ENCODE results near the gene TFDP1. TPM values are rescaled to one million over a fixed set of nuclear protein-coding genes. Genes with fewer than 3 reads are reported as not detected.

TFDP1 gene
- total and polyA plus RNA-seq, 3 donors from 2014 or later: 72.4 to 135 (median 73.1) TPM

DNA sequence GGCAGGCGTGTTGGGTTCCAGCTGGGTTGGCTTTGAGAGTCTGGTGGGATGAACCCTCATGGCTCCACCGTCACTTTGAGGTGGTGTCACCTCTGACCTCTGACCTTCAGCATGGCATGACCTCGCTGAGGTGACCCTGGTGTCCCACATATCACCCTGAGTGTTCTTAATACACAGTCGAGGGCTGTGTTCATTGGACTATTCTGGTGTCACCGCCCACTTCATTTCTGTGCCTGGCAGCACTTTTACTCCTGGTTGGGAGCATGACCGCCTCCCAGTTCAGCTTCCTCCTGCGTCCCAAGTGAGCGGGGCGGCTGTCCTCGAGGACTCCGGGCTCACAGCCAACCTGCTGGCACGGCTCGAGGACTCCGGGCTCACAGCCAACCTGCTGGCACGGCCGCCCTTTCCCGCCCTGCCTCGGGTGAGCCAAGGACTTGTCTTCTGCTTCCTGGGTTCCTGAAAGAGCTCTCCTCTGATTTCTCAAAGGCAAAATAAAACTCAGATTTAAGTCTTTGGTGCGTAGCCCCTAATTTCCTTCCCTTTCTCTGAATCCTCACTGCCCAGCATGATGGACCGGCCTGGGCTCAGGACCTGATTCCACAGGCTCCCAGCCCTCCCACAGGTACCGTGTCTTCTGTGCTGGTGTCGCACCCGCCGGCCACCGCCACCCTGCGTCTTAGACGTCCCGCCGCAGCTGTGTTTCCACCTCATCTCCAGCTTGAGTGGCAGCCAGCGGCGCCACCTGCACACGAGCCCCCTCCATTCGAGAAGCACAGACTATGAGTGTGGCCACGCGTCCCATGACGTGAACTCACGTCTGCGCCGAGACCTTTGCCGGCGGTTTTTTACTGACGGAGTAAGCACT, 63.0 kb downstream of the TFDP1 start:
- TF ChIP-seq, protein P1, sequence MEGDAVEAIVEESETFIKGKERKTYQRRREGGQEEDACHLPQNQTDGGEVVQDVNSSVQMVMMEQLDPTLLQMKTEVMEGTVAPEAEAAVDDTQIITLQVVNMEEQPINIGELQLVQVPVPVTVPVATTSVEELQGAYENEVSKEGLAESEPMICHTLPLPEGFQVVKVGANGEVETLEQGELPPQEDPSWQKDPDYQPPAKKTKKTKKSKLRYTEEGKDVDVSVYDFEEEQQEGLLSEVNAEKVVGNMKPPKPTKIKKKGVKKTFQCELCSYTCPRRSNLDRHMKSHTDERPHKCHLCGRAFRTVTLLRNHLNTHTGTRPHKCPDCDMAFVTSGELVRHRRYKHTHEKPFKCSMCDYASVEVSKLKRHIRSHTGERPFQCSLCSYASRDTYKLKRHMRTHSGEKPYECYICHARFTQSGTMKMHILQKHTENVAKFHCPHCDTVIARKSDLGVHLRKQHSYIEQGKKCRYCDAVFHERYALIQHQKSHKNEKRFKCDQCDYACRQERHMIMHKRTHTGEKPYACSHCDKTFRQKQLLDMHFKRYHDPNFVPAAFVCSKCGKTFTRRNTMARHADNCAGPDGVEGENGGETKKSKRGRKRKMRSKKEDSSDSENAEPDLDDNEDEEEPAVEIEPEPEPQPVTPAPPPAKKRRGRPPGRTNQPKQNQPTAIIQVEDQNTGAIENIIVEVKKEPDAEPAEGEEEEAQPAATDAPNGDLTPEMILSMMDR (IDR thresholded peaks at IDR 0.05): no peak
- TF ChIP-seq POLR2A (IDR thresholded peaks at IDR 0.05): no peak
- DNase-seq: peak; percentile 94
- Histone ChIP-seq H3K4me1 (peaks cover 6% of the 10 kb centered on the region), H3K27ac (peak overlapping the region; percentile 57 to 59), H3K36me3 (ENCODE audit: low read depth, missing control alignments) (no peaks in the 10 kb centered on the region), H3K9me3 (no peaks in the 10 kb centered on the region), H3K27me3 (no peaks in the 10 kb centered on the region), H3K4me3 (no peak overlapping the region)
- intact Hi-C loops (cut with DNase I; ENCODE audit: low total_unique reads): no loop called here
- 57 to 71% methylated on average over 42 of the region's 42 CpGs for WGBS, 2 donors

- Histone ChIP-seq H3K36me3 (ENCODE audit: low read depth, missing control alignments) (no peaks in the 10 kb centered on the region), H3K4me3 (no peak overlapping the region), H3K27me3 (no peaks in the 10 kb centered on the region), H3K27ac (peak overlapping the region in 1 of 2 donors; percentile 57), H3K4me1 (peaks cover 6% of the 10 kb centered on the region), H3K9me3 (no peaks in the 10 kb centered on the region)
- intact Hi-C loops (cut with DNase I; ENCODE audit: low total_unique reads): no loop called here
- DNase-seq: no peak
- WGBS, 2 donors: 90% methylated on average over 13 of the region's 13 CpGs
- TF ChIP-seq, protein P1 (IDR thresholded peaks at IDR 0.05): no peak
These were observed 63.7 kb downstream of the TFDP1 start for GRCh38 chr13:113648216-113648610.

DNA sequence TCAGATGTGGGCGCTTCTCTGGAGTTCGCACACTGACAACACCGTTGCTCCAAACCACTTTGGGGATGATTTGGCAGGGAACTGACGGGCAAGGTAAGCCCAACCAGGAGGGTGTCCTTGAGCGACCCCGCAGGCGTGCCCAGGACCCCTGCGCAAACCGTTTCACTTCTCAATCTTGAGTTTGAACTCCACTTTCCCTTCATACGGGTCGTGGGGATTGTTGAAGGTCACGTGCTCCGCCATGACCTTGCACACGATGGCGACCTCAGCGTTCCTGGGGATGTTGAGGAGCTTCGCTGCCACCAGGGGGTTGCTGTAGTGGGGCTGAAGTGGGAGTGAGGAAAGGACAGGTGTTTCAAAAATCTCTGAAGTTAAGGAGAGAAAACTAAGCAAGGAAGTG, 64.7 kb downstream of the TFDP1 start:
- no peak overlapping the region for H3K4me3 ChIP-seq
- WGBS, 2 donors: 81 to 84% methylated on average over 17 of the region's 17 CpGs
- no peaks in the 10 kb centered on the region for H3K27me3 ChIP-seq
- no peaks in the 10 kb centered on the region for H3K36me3 ChIP-seq (ENCODE audit: low read depth, missing control alignments)
- TF ChIP-seq, protein P1 (IDR thresholded peaks at IDR 0.05): no peak
- TF ChIP-seq POLR2A (IDR thresholded peaks at IDR 0.05): no peak
- no peak for DNase-seq
- peaks cover 6% of the 10 kb centered on the region for H3K4me1 ChIP-seq
- H3K9me3 ChIP-seq: no peaks in the 10 kb centered on the region
- no peak overlapping the region for H3K27ac ChIP-seq
- intact Hi-C loops (cut with DNase I; ENCODE audit: low total_unique reads): no loop called here

DNA sequence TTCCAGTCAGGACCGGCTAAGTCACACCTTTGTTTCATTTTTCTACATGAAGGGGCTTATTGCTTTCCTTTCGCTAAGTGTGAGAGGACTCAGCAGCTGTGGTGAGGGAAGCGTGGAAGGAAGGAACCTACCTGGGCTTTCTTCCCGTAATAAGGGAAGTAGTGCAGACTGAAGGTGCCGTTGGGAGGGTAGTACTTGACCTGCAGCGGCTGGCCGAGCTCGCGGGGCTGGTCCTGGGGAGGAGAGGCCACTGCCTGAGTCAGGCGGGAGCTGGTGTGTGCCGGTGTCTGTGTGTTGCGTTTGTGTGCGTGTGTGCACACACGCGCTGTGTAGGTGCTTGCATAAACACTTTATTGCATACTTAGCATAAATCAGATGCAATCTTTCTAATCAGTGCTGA, 65.7 kb downstream of the TFDP1 start:
- Histone ChIP-seq H3K36me3 (ENCODE audit: low read depth, missing control alignments) (no peaks in the 10 kb centered on the region), H3K27me3 (no peaks in the 10 kb centered on the region), H3K4me3 (no peak overlapping the region), H3K27ac (no peak overlapping the region), H3K4me1 (peaks cover 6% of the 10 kb centered on the region), H3K9me3 (no peaks in the 10 kb centered on the region)
- no peak for DNase-seq
- TF ChIP-seq, protein P1 (IDR thresholded peaks at IDR 0.05): no peak
- TF ChIP-seq POLR2A (IDR thresholded peaks at IDR 0.05): no peak
- intact Hi-C loops (cut with DNase I; ENCODE audit: low total_unique reads): no loop called here
- WGBS, 2 donors: 94 to 95% methylated on average over 15 of the region's 15 CpGs

- no peak overlapping the region for H3K27ac ChIP-seq
- 95 to 96% methylated on average over 16 of the region's 16 CpGs for WGBS, 2 donors
- no peak for DNase-seq
- no peaks in the 10 kb centered on the region for H3K27me3 ChIP-seq
- H3K36me3 ChIP-seq (ENCODE audit: low read depth, missing control alignments): no peaks in the 10 kb centered on the region
- no peak overlapping the region for H3K4me3 ChIP-seq
- TF ChIP-seq POLR2A (IDR thresholded peaks at IDR 0.05): no peak
- TF ChIP-seq, protein P1 (IDR thresholded peaks at IDR 0.05): no peak
- H3K4me1 ChIP-seq: peaks cover 6% of the 10 kb centered on the region
- no peaks in the 10 kb centered on the region for H3K9me3 ChIP-seq
- intact Hi-C loops (cut with DNase I; ENCODE audit: low total_unique reads): no loop called here
These were observed 66.2 kb downstream of the TFDP1 start for GRCh38 chr13:113650731-113651148.
